ENCODE results near the gene LMAN2. TPM values are rescaled to one million over a fixed set of nuclear protein-coding genes. Genes with fewer than 3 reads are reported as not detected.
A peak's percentile ranks its signal among the peaks of the same experiment; 100 is the strongest.

LMAN2 gene
- total RNA-seq, 1 donor from 2014 or later = 103 TPM

DNA sequence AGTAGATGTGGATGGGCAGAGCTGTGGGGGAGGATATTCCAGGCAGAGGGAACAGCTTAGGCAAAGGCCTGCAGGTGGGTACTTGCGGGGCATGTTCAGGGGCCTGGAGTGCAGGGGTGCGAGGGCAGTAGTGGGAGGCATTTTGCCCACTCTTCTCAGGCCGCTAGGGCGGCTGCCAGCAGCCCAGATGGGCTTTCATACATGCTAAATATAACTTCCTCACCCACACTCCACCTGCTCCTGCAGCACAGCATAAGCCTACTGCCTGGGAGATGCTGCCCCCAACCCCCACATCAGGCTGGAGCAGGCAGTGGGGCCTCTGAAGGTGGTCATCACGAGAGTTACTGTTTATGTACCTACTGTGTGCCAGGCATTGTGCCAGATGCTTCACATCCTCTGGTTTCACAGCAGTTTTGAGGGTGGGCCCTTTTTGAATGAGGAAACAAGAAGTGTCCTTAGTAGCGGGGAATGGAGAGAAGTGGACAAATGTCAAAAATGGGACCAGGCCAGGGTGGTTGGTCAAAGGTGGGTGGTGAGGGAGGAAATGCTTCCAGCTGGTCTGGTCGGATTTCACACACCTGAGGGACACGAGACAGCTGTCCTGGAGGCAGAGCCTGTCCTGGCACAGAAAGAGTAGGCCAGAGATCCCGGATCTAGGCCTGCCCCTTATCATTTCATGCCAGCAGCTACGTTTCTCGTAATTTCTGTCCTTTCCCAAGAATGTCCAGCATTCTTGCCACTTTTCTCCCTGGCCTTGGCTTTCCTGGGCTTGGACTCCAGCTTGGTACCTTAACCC is 18.4 kb upstream of the LMAN2 start:
- peaks cover 3% of the 10 kb centered on the region for H3K9me3 Mint-ChIP-seq (ENCODE audit: unreplicated experiment)
- peaks cover 6% of the 10 kb centered on the region for H3K4me1 Mint-ChIP-seq (ENCODE audit: low read depth, unreplicated experiment)
- peaks cover 12% of the 10 kb centered on the region for H3K27me3 Mint-ChIP-seq (ENCODE audit: low read depth, unreplicated experiment)
- no peak overlapping the region for H3K4me2 ChIP-seq (ENCODE audit: low read length)
- H3K4me3 Mint-ChIP-seq (ENCODE audit: unreplicated experiment) = peak overlapping the region; percentile 40
- H3K27ac ChIP-seq (ENCODE audit: low read depth, low read length) = no peak overlapping the region
- H3K9me3 ChIP-seq (ENCODE audit: insufficient read depth, low read depth, low read length) = no peaks in the 10 kb centered on the region
- H3K4me1 ChIP-seq (ENCODE audit: insufficient read depth, low read length) = peaks cover 18% of the 10 kb centered on the region
- H3K36me3 ChIP-seq (ENCODE audit: insufficient read depth, low read length) = no peaks in the 10 kb centered on the region
- H2AFZ ChIP-seq (ENCODE audit: low read depth, low read length) = no peak overlapping the region
- H4K20me1 ChIP-seq (ENCODE audit: insufficient read depth, low read length) = no peaks in the 10 kb centered on the region
- FAIRE-seq (no peak), DNase-seq (ENCODE audit: low read depth) (no peak)
- TF ChIP-seq, protein P1, sequence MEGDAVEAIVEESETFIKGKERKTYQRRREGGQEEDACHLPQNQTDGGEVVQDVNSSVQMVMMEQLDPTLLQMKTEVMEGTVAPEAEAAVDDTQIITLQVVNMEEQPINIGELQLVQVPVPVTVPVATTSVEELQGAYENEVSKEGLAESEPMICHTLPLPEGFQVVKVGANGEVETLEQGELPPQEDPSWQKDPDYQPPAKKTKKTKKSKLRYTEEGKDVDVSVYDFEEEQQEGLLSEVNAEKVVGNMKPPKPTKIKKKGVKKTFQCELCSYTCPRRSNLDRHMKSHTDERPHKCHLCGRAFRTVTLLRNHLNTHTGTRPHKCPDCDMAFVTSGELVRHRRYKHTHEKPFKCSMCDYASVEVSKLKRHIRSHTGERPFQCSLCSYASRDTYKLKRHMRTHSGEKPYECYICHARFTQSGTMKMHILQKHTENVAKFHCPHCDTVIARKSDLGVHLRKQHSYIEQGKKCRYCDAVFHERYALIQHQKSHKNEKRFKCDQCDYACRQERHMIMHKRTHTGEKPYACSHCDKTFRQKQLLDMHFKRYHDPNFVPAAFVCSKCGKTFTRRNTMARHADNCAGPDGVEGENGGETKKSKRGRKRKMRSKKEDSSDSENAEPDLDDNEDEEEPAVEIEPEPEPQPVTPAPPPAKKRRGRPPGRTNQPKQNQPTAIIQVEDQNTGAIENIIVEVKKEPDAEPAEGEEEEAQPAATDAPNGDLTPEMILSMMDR (IDR thresholded peaks at IDR 0.05; ENCODE audit: insufficient read depth, low read depth, low read length) = no peak
- TF ChIP-seq EZH2 (IDR thresholded peaks at IDR 0.05; ENCODE audit: insufficient read depth, low read length) = no peak
- no peak overlapping the region for H3K4me3 ChIP-seq (ENCODE audit: insufficient read depth, low read depth, low read length)
- H3K27me3 ChIP-seq (ENCODE audit: insufficient read depth, low read length) = peaks cover 7% of the 10 kb centered on the region
- no peak overlapping the region for H3K9ac ChIP-seq (ENCODE audit: low read length)
- no peaks in the 10 kb centered on the region for H3K79me2 ChIP-seq (ENCODE audit: insufficient read depth, low read length)
- H3K27ac Mint-ChIP-seq (ENCODE audit: unreplicated experiment) = no peak overlapping the region
- H3K36me3 Mint-ChIP-seq (ENCODE audit: low read depth, unreplicated experiment) = peaks cover 14% of the 10 kb centered on the region

DNA sequence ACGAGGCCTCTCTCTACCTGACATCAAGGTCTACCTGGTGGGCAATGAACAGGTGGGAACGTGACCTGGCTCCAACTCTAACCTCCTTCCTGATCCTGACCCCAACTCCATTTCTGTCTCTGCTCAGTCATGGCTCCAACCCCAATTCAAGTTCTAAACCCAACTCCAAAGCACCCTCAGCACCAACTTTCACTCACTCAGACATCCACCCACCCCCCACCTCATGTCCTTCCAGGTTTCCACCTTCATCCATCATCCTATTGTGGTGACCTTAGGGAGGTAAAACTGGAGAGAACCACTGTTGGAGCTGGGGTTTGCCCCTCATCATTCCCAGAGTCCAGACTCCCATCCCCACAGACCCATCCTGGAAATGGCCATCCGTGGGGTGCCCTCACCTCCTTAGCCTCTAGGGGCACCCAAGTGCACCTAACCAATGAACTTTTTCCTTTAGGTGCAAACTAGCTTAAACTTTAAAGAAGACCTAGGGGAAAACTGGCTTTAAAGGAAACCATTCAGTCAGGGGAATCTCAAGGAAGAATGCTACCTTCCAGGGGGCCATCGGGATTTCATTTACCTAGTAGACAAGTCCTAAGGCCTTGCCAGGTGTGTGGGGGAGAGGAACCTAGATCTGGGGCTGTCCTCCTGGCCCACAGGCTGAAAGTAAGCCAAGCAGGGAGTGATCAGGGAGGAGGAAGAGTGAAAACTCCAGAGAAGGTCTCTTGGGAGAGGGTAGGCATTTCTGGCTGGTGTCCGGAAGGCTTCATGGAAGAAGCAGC is 17.6 kb upstream of the LMAN2 start:
- H3K27ac ChIP-seq (ENCODE audit: low read depth, low read length) = no peak overlapping the region
- Mint-ChIP-seq H3K4me3 (ENCODE audit: unreplicated experiment) (peak overlapping the region; percentile 62), H3K27ac (ENCODE audit: unreplicated experiment) (peak overlapping the region; percentile 8), H3K9me3 (ENCODE audit: unreplicated experiment) (peaks cover 3% of the 10 kb centered on the region), H3K27me3 (ENCODE audit: low read depth, unreplicated experiment) (peaks cover 7% of the 10 kb centered on the region), H3K36me3 (ENCODE audit: low read depth, unreplicated experiment) (peaks cover 12% of the 10 kb centered on the region), H3K4me1 (ENCODE audit: low read depth, unreplicated experiment) (peaks cover 6% of the 10 kb centered on the region)
- H3K4me1 ChIP-seq (ENCODE audit: insufficient read depth, low read length) = peaks cover 22% of the 10 kb centered on the region
- no peak overlapping the region for H2AFZ ChIP-seq (ENCODE audit: low read depth, low read length)
- H3K9ac ChIP-seq (ENCODE audit: low read length) = no peak overlapping the region
- no peak overlapping the region for H3K4me2 ChIP-seq (ENCODE audit: low read length)
- H3K4me3 ChIP-seq (ENCODE audit: insufficient read depth, low read depth, low read length) = no peak overlapping the region
- no peaks in the 10 kb centered on the region for H3K79me2 ChIP-seq (ENCODE audit: insufficient read depth, low read length)
- peaks cover 7% of the 10 kb centered on the region for H3K27me3 ChIP-seq (ENCODE audit: insufficient read depth, low read length)
- FAIRE-seq (no peak), DNase-seq (ENCODE audit: low read depth) (no peak)
- TF ChIP-seq EZH2 (IDR thresholded peaks at IDR 0.05; ENCODE audit: insufficient read depth, low read length) = no peak
- TF ChIP-seq, protein P1 (IDR thresholded peaks at IDR 0.05; ENCODE audit: insufficient read depth, low read depth, low read length) = peak; percentile 56
- H3K36me3 ChIP-seq (ENCODE audit: insufficient read depth, low read length) = no peaks in the 10 kb centered on the region
- no peaks in the 10 kb centered on the region for H4K20me1 ChIP-seq (ENCODE audit: insufficient read depth, low read length)
- no peaks in the 10 kb centered on the region for H3K9me3 ChIP-seq (ENCODE audit: insufficient read depth, low read depth, low read length)

Data from astrocyte (in vitro differentiated cells and primary cell).